Measurements from ENCODE around the gene CEP350. TPM values are rescaled to one million over a fixed set of nuclear protein-coding genes. Genes with fewer than 3 reads are reported as not detected.

Gene CEP350
- polyA plus RNA-seq, 1 of the 3 experiments (the other 2 are of a cell fraction) = 2.9 TPM

GRCh38 chr1:179951383-179952144 lies 3.0 kb upstream of the CEP350 start:
- no peak overlapping the region for H2AFZ ChIP-seq (ENCODE audit: low read depth)
- no peak overlapping the region for H3K27ac ChIP-seq (ENCODE audit: low read depth in 2 of 2, low read length in 1 of 2)
- whole genome bisulfite sequencing (ENCODE audit: low lambda C conversion rate) = 92% methylated on average over 10 of the region's 10 CpGs
- H3K9me2 ChIP-seq = no peaks in the 10 kb centered on the region
- no peak for DNase-seq
- peaks cover 0 to 13% of the 10 kb centered on the region in 2 experiments; a peak in 3 of 4 replicates for H3K4me1 ChIP-seq (ENCODE audit: control insufficient read depth in 1 of 2, insufficient read depth in 2 of 2, low read depth in 1 of 2, low read length in 1 of 2)
- no peak overlapping the region for H3K4me2 ChIP-seq
- TF ChIP-seq TEAD4 (IDR thresholded peaks at IDR 0.05; ENCODE audit: borderline replicate concordance, insufficient read depth) (no peak), NFIC (IDR thresholded peaks at IDR 0.05; ENCODE audit: borderline replicate concordance) (no peak)
- ChIA-PET CTCF (no interaction called here), POLR2A (no interaction called here)
- H3K27me3 ChIP-seq (ENCODE audit: insufficient read depth) = no peaks in the 10 kb centered on the region
- H3K4me3 ChIP-seq (ENCODE audit: low read depth in 2 of 2, low read length in 1 of 2) = no peak overlapping the region
- H3K36me3 ChIP-seq (replicated peaks in 1 of 2; ENCODE audit: control insufficient read depth in 1 of 2, insufficient read depth in 2 of 2, low read length in 1 of 2) = no peaks in the 10 kb centered on the region
- peaks cover 7% of the 10 kb centered on the region for H3F3A ChIP-seq (replicated peaks; ENCODE audit: insufficient read depth)
- no peaks in the 10 kb centered on the region for H3K9me3 ChIP-seq
- H4K20me1 ChIP-seq (ENCODE audit: insufficient read depth) = peaks cover 14% of the 10 kb centered on the region; the same call in 1 of the 2 replicates
- H3K9ac ChIP-seq = no peak overlapping the region
- H3K79me2 ChIP-seq (ENCODE audit: insufficient read depth) = peaks cover 19% of the 10 kb centered on the region

GRCh38 chr1:179952186-179952585 lies 2.4 kb upstream of the CEP350 start:
- no peak overlapping the region for H3K4me3 ChIP-seq (ENCODE audit: low read depth in 2 of 2, low read length in 1 of 2)
- TF ChIP-seq IRF3 (IDR thresholded peaks at IDR 0.05; ENCODE audit: low read depth, low read length) (no peak), NFIC (IDR thresholded peaks at IDR 0.05; ENCODE audit: borderline replicate concordance) (no peak), TCF12 (IDR thresholded peaks at IDR 0.05) (no peak), RFX5 (IDR thresholded peaks at IDR 0.05; ENCODE audit: low read length) (no peak), MXI1 (IDR thresholded peaks at IDR 0.05; ENCODE audit: low read depth, low read length) (no peak), FOXM1 (IDR thresholded peaks at IDR 0.05; ENCODE audit: low read depth) (no peak), GABPA (IDR thresholded peaks at IDR 0.05; ENCODE audit: low read depth) (no peak), SMC3 (IDR thresholded peaks at IDR 0.05; ENCODE audit: low read depth, low read length) (no peak), POLR2AphosphoS5 (IDR thresholded peaks at IDR 0.05; ENCODE audit: low read depth, low read length) (no peak), RAD21 (IDR thresholded peaks at IDR 0.05; ENCODE audit: low read length) (no peak), JUND (IDR thresholded peaks at IDR 0.05) (no peak), CTCF (IDR thresholded peaks at IDR 0.05) (no peak), EP300 (IDR thresholded peaks at IDR 0.05; ENCODE audit: borderline replicate concordance in 1 of 2, low read depth in 1 of 2, low read length in 1 of 2) (no peak)
- H3K9me2 ChIP-seq = no peaks in the 10 kb centered on the region
- no peak overlapping the region for H3K9ac ChIP-seq
- H3K27ac ChIP-seq (ENCODE audit: low read depth in 2 of 2, low read length in 1 of 2) = no peak overlapping the region
- H3K4me1 ChIP-seq (ENCODE audit: control insufficient read depth in 1 of 2, insufficient read depth in 2 of 2, low read depth in 1 of 2, low read length in 1 of 2) = peaks cover 0 to 15% of the 10 kb centered on the region in 2 experiments; a peak in 3 of 4 replicates
- H3F3A ChIP-seq (replicated peaks; ENCODE audit: insufficient read depth) = peaks cover 7% of the 10 kb centered on the region
- WGBS (ENCODE audit: low lambda C conversion rate) = 88% methylated on average over 4 of the region's 4 CpGs
- H2AFZ ChIP-seq (ENCODE audit: low read depth) = no peak overlapping the region
- H3K9me3 ChIP-seq = no peaks in the 10 kb centered on the region
- DNase-seq = no peak
- CTCF ChIA-PET = no interaction called here
- no peaks in the 10 kb centered on the region for H3K27me3 ChIP-seq (ENCODE audit: insufficient read depth)
- POLR2A ChIA-PET = no interaction called here
- peaks cover 25% of the 10 kb centered on the region for H3K79me2 ChIP-seq (ENCODE audit: insufficient read depth)
- H3K36me3 ChIP-seq (replicated peaks in 1 of 2; ENCODE audit: control insufficient read depth in 1 of 2, insufficient read depth in 2 of 2, low read length in 1 of 2) = no peaks in the 10 kb centered on the region
- H3K4me2 ChIP-seq = no peak overlapping the region
- H4K20me1 ChIP-seq (ENCODE audit: insufficient read depth) = peaks cover 14% of the 10 kb centered on the region

All from SK-N-SH (cell line).